ENCODE measurements around the gene ANKLE1. TPM values are rescaled to one million over a fixed set of nuclear protein-coding genes. Genes with fewer than 3 reads are reported as not detected.

ANKLE1 gene
- total and polyA plus RNA-seq, 10 of the 15 experiments (the other 5 are each of a cell fraction or from before 2014, with no cell fraction given): 2.2 to 17.9 (median 10.9) TPM

DNA sequence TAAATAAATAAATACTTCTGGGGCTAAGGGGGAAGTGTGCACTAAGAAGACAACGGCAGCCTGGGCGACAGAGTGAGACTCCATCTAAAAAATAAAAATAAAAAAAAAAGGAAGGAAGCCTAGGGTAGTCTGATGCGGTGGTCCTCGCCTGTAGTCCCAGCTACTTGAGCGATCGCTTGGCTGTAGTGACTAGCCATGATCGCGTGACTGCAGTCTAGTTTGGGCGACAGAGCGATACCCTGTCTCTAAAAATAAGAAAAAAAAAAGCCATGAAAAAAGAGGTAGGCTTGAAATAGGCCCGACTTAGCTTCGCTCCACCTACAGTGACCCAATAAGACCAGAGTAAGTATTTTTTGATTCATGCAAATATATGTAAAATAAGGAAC is 15.1 kb upstream of the ANKLE1 start (continued):
- TF ChIP-seq SIN3A (IDR thresholded peaks at IDR 0.05; ENCODE audit: low read depth, low read length) (no peak), FOXK2 (IDR thresholded peaks at IDR 0.05) (no peak), RB1 (IDR thresholded peaks at IDR 0.05; ENCODE audit: borderline replicate concordance) (no peak)

DNA sequence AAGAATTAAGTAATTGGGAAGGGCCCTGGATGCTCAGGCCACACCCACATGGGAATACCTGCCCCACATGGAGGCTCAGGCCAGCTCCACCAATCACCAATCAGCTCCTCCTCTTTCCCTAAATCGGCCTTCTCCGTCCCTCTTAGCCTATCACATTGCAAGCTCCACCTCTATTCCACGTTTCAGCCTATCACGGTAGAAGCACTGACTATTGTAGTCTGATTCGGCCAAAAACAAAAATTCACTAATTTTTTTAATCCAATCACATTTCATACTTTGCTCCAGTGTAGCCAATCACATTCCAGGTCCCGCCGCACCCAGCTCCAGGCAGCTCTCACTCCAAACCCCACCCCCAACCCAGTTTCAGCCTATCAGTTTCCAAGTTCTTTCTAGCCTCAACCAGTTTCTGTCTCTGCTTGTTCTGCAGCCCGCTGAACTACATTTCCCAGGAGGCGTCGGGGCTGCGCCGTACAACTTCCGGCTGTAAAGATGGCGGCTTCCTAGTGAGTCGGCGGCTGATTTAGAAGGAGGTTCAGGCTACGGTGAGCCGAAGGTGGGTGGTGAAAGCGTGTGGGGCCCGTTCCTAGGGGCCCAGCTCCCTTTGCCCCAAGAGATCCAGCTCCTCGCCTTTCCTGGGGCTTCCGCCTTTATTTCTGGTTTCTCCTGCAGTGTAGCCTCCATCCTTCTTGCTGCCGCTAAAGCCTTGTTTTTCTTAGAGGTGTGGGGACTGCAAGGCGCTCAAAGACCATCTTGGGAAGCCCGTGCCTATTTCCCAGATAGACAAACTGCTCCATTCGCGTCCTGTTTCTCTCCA is 14.5 kb upstream of the ANKLE1 start, which contains the start of gene BABAM1:
Gene BABAM1 (plus strand): TSS at position 469 of the 814 bp plus-strand sequence. CDS start 1,364 bp downstream, outside the sequence.
- SMC1A ChIA-PET (ENCODE audit: uncharacterized antibody, unreplicated experiment): interaction anchor here (0.6 to 5.0 kb wide), 13 partner anchors 15 to 671 kb away, joined by 3 to 43 read pairs (median 3); partner anchors contain the start of genes ABHD8, ANKLE1 and USE1
- intact Hi-C loops (cut with micrococcal nuclease; ENCODE audit: unreplicated experiment) (loop anchor here (1.0 to 10.0 kb wide), 3 partner anchors 16 to 492 kb away; partner anchors contain the start of genes HAUS8 and MYO9B), in situ Hi-C loops (cut with MboI) (no loop called here)
- Histone ChIP-seq H3K27me3 (replicated peaks in 1 of 2; ENCODE audit: control insufficient read depth in 2 of 2, insufficient read depth in 2 of 2, low read length in 1 of 2) (no peaks in the 10 kb centered on the region), H3K9ac (ENCODE audit: control insufficient read depth, insufficient read depth, low read length) (peak within 1 kb of the TSS; percentile 85), H3K4me1 (ENCODE audit: control insufficient read depth, insufficient read depth, low read length) (peaks cover 11% of the 10 kb centered on the region), H3K79me2 (ENCODE audit: control insufficient read depth, insufficient read depth, low read length) (peaks cover 13% of the 10 kb centered on the region), H2AFZ (ENCODE audit: control insufficient read depth, low read depth, low read length) (peak within 1 kb of the TSS; percentile 89), H3K36me3 (ENCODE audit: control insufficient read depth in 2 of 2, insufficient read depth in 2 of 2, low read length in 1 of 2) (peaks cover 3 to 6% of the 10 kb centered on the region in 2 experiments; a peak in 3 of 4 replicates), H4K20me1 (ENCODE audit: control insufficient read depth, insufficient read depth) (no peaks in the 10 kb centered on the region), H3K4me2 (ENCODE audit: control insufficient read depth, insufficient read depth) (peak within 1 kb of the TSS; percentile 75), H3K4me3 (peak within 1 kb of the TSS; percentile 93), H3K9me3 (replicated peaks; ENCODE audit: control insufficient read depth, insufficient read depth, low read length) (no peaks in the 10 kb centered on the region), H3K27ac (ENCODE audit: control insufficient read depth, insufficient read depth) (peak within 1 kb of the TSS; percentile 81)
- DNase-seq (ENCODE audit: low read depth, low spot score) (peak; percentile 100), ATAC-seq (peak; percentile 97), FAIRE-seq (peak; percentile 100)
- RAD21 ChIA-PET (ENCODE audit: unreplicated experiment): interaction anchor here (0.7 to 1.8 kb wide), 22 partner anchors 12 to 552 kb away, joined by 3 to 22 read pairs (median 4); partner anchors contain the start of genes ABHD8, ANKLE1, DDA1 and OCEL1
- BruUV-seq (replicated peaks): no TSS peak
- CTCF ChIA-PET: interaction anchor here (0.5 to 10.5 kb wide), 20 partner anchors 9 to 1676 kb away, joined by 3 to 120 read pairs (median 3); partner anchors contain the start of genes ABHD8, ANKLE1, HAUS8 and MRPL34
- POLR2A ChIA-PET: interaction anchor here (0.5 to 2.1 kb wide), 21 partner anchors 12 to 1860 kb away, joined by 3 to 16 read pairs (median 4); partner anchors contain the start of genes ABHD8, ANKLE1, ANO8 and DDA1
- under 1% methylated on average over 27 of the region's 27 CpGs for WGBS (ENCODE audit: insufficient coverage, insufficient replicate concordance, low lambda C conversion rate, missing lambda C conversion rate)
- TF ChIP-seq HCFC1 (IDR thresholded peaks at IDR 0.05; ENCODE audit: low read length) (peak; percentile 96), TAF1 (IDR thresholded peaks at IDR 0.05; ENCODE audit: borderline replicate concordance, low read depth, low read length) (peak; percentile 95), CREM (IDR thresholded peaks at IDR 0.05; ENCODE audit: low read depth) (peak; percentile 93), TBL1XR1 (IDR thresholded peaks at IDR 0.05; ENCODE audit: low read depth, low read length) (peak; percentile 24; the same call in 1 of the 2 replicates), SREBF2 (IDR thresholded peaks at IDR 0.05; ENCODE audit: low read length) (no peak), CHD2 (IDR thresholded peaks at IDR 0.05; ENCODE audit: borderline replicate concordance, low read depth, low read length) (peak; percentile 95), NR2F1 (conservative IDR thresholded peaks at IDR 0.05) (no peak), NFYB (IDR thresholded peaks at IDR 0.05; ENCODE audit: insufficient read depth, low read depth, low read length) (peak; percentile 97), NR2C1 (IDR thresholded peaks at IDR 0.05) (peak; percentile 70), ZNF207 (IDR thresholded peaks at IDR 0.05; ENCODE audit: borderline replicate concordance) (peak; percentile 73; the same call in 1 of the 2 replicates), DPF2 (IDR thresholded peaks at IDR 0.05) (no peak), GABPA (IDR thresholded peaks at IDR 0.05; ENCODE audit: low read depth) (peak; percentile 97)
- TF ChIP-seq, protein P1, sequence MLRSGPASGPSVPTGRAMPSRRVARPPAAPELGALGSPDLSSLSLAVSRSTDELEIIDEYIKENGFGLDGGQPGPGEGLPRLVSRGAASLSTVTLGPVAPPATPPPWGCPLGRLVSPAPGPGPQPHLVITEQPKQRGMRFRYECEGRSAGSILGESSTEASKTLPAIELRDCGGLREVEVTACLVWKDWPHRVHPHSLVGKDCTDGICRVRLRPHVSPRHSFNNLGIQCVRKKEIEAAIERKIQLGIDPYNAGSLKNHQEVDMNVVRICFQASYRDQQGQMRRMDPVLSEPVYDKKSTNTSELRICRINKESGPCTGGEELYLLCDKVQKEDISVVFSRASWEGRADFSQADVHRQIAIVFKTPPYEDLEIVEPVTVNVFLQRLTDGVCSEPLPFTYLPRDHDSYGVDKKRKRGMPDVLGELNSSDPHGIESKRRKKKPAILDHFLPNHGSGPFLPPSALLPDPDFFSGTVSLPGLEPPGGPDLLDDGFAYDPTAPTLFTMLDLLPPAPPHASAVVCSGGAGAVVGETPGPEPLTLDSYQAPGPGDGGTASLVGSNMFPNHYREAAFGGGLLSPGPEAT (IDR thresholded peaks at IDR 0.05; ENCODE audit: low read depth): peak; percentile 99
- TF ChIP-seq, protein P2, sequence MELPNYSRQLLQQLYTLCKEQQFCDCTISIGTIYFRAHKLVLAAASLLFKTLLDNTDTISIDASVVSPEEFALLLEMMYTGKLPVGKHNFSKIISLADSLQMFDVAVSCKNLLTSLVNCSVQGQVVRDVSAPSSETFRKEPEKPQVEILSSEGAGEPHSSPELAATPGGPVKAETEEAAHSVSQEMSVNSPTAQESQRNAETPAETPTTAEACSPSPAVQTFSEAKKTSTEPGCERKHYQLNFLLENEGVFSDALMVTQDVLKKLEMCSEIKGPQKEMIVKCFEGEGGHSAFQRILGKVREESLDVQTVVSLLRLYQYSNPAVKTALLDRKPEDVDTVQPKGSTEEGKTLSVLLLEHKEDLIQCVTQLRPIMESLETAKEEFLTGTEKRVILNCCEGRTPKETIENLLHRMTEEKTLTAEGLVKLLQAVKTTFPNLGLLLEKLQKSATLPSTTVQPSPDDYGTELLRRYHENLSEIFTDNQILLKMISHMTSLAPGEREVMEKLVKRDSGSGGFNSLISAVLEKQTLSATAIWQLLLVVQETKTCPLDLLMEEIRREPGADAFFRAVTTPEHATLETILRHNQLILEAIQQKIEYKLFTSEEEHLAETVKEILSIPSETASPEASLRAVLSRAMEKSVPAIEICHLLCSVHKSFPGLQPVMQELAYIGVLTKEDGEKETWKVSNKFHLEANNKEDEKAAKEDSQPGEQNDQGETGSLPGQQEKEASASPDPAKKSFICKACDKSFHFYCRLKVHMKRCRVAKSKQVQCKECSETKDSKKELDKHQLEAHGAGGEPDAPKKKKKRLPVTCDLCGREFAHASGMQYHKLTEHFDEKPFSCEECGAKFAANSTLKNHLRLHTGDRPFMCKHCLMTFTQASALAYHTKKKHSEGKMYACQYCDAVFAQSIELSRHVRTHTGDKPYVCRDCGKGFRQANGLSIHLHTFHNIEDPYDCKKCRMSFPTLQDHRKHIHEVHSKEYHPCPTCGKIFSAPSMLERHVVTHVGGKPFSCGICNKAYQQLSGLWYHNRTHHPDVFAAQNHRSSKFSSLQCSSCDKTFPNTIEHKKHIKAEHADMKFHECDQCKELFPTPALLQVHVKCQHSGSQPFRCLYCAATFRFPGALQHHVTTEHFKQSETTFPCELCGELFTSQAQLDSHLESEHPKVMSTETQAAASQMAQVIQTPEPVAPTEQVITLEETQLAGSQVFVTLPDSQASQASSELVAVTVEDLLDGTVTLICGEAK (IDR thresholded peaks at IDR 0.05; ENCODE audit: borderline replicate concordance): peak; percentile 94

All from GM12878 (cell line).